Measurements from ENCODE around the gene NDST1.
"Not testable (repeated sequence)": the region's sequence is repeated elsewhere in the genome, so short reads cannot be mapped to it uniquely, and the experiment has no call there.

The NDST1 gene

GRCh38 chr5:150507474-150508276 lies at the start of gene NDST1:
Gene NDST1, plus strand, starts transcription at chr5:150508131. Its CDS starts 13,124 bp downstream, at chr5:150521255.
- no peak for DNase-seq (ENCODE audit: low read depth, low spot score)

- peak; percentile 77 for DNase-seq (ENCODE audit: low read depth, low spot score)
These were observed 49.0 kb upstream of the NDST1 start for GRCh38 chr5:150458802-150459557.

- DNase-seq (ENCODE audit: low read depth, low spot score), result no peak
These were observed 47.1 kb upstream of the NDST1 start for GRCh38 chr5:150460781-150461180.

- DNase-seq (ENCODE audit: low read depth, low spot score), result no peak
These were observed 46.7 kb upstream of the NDST1 start for GRCh38 chr5:150461231-150461630.

GRCh38 chr5:150464554-150465012 lies 43.3 kb upstream of the NDST1 start:
- DNase-seq (ENCODE audit: low read depth, low spot score), result no peak

GRCh38 chr5:150465927-150466326 lies 42.0 kb upstream of the NDST1 start:
- DNase-seq (ENCODE audit: low read depth, low spot score), result no peak

GRCh38 chr5:150468206-150468605 lies 39.7 kb upstream of the NDST1 start:
- no peak for DNase-seq (ENCODE audit: low read depth, low spot score)

- DNase-seq (ENCODE audit: low read depth, low spot score), result no peak
These were observed 38.0 kb upstream of the NDST1 start for GRCh38 chr5:150469718-150470469.

- DNase-seq (ENCODE audit: low read depth, low spot score), result no peak
These were observed 34.1 kb upstream of the NDST1 start for GRCh38 chr5:150473673-150474358.

- DNase-seq (ENCODE audit: low read depth, low spot score), result not testable (repeated sequence)
These were observed 31.4 kb upstream of the NDST1 start for GRCh38 chr5:150476568-150476967.

GRCh38 chr5:150479416-150479815 lies 28.5 kb upstream of the NDST1 start:
- no peak for DNase-seq (ENCODE audit: low read depth, low spot score)

- no peak for DNase-seq (ENCODE audit: low read depth, low spot score)
These were observed 26.3 kb upstream of the NDST1 start for GRCh38 chr5:150481708-150481965.

- DNase-seq (ENCODE audit: low read depth, low spot score), result no peak
These were observed 25.9 kb upstream of the NDST1 start for GRCh38 chr5:150481972-150482406.

GRCh38 chr5:150484964-150485692 lies 22.8 kb upstream of the NDST1 start:
- DNase-seq (ENCODE audit: low read depth, low spot score), result no peak

- DNase-seq (ENCODE audit: low read depth, low spot score), result no peak
These were observed 22.1 kb upstream of the NDST1 start for GRCh38 chr5:150485693-150486401.

- peak; percentile 1 for DNase-seq (ENCODE audit: low read depth, low spot score)
These were observed 21.3 kb upstream of the NDST1 start for GRCh38 chr5:150486402-150487198.

- DNase-seq (ENCODE audit: low read depth, low spot score), result no peak
These were observed 20.5 kb upstream of the NDST1 start for GRCh38 chr5:150487199-150488061.

- no peak for DNase-seq (ENCODE audit: low read depth, low spot score)
These were observed 19.2 kb upstream of the NDST1 start for GRCh38 chr5:150488519-150489359.

All from activated naive CD8-positive, alpha-beta T cell treated with anti-CD3 and anti-CD28 coated beads, Interleukin-2, amount 50 U/mL, for 16 hours (primary cell).